HG02642 (cell line): ENCODE data around the gene ANKRD34C.
"Not testable (repeated sequence)": the region's sequence is repeated elsewhere in the genome, so short reads cannot be mapped to it uniquely, and the experiment has no call there.

ENCODE experiments used
- ATAC-seq: cut with Tn5 transposase; IDR thresholded peaks from one replicate; pipeline ENCODE4 v1.9.1; 2021; ENCODE audit warnings: mild to moderate bottlenecking; ENCODE audit not compliant: unreplicated experiment, poor library complexity

The ANKRD34C gene

GRCh38 chr15:79310985-79311900 is 28.7 kb downstream of the ANKRD34C start, which contains the start of gene TMED3:
TSS of gene TMED3 (plus strand) at chr15:79311112. CDS start at chr15:79311250, 138 bp downstream.
- peak; percentile 94 for ATAC-seq

GRCh38 chr15:79311901-79312553 is 29.5 kb downstream of the ANKRD34C start:
- no peak for ATAC-seq

- ATAC-seq, result no peak
Observed at GRCh38 chr15:79314186-79314585, 31.7 kb downstream of the ANKRD34C start.

- no peak for ATAC-seq
Observed at GRCh38 chr15:79314811-79315210, 32.3 kb downstream of the ANKRD34C start.

- no peak for ATAC-seq
Observed at GRCh38 chr15:79315623-79316328, 33.3 kb downstream of the ANKRD34C start.

GRCh38 chr15:79316864-79317263 is 34.3 kb downstream of the ANKRD34C start:
- no peak for ATAC-seq

GRCh38 chr15:79319973-79320372 is 37.5 kb downstream of the ANKRD34C start:
- not testable (repeated sequence) for ATAC-seq

GRCh38 chr15:79321876-79322275 is 39.4 kb downstream of the ANKRD34C start:
- ATAC-seq, result no peak

GRCh38 chr15:79322306-79322705 is 39.8 kb downstream of the ANKRD34C start:
- ATAC-seq, result no peak

- no peak for ATAC-seq
Observed at GRCh38 chr15:79322945-79323344, 40.4 kb downstream of the ANKRD34C start.

GRCh38 chr15:79329171-79329611 is 46.7 kb downstream of the ANKRD34C start:
- ATAC-seq, result no peak
